Trophoblast cell (in vitro differentiated cells and primary cell): Measurements from ENCODE around the gene SPI1.
A peak's percentile ranks its signal among the peaks of the same experiment; 100 is the strongest.

ENCODE experiments used
- DNase-seq, 2 donors: peaks; one replicate each; pipeline ENCODE4 v3.0.0-alpha.2; 2016
- H2AFZ ChIP-seq: 2 replicates; pipeline ENCODE4 v1.6.1; 2013; ENCODE audit warnings: low read length, moderate library complexity, mild to moderate bottlenecking; ENCODE audit not compliant: insufficient read depth, poor library complexity
- H2AK5ac ChIP-seq: 2 replicates; pipeline ENCODE4 v1.6.1; 2013; ENCODE audit warnings: mild to moderate bottlenecking, low read length
- H2BK120ac ChIP-seq: 2 replicates; pipeline ENCODE4 v1.6.1; 2013; ENCODE audit warnings: low read length, mild to moderate bottlenecking, moderate library complexity; ENCODE audit not compliant: insufficient read depth, poor library complexity
- H2BK12ac ChIP-seq: 2 replicates; pipeline ENCODE4 v1.6.1; 2013; ENCODE audit warnings: mild to moderate bottlenecking, low read length, moderate library complexity
- H2BK5ac ChIP-seq: 2 replicates; pipeline ENCODE4 v1.6.1; 2013; ENCODE audit warnings: low read length, low read depth, moderate library complexity, mild to moderate bottlenecking; ENCODE audit not compliant: poor library complexity
- H3K14ac ChIP-seq: 2 replicates; pipeline ENCODE4 v1.6.1; 2013; ENCODE audit warnings: mild to moderate bottlenecking, low read length
- H3K18ac ChIP-seq: 2 replicates; pipeline ENCODE4 v1.6.1; 2013; ENCODE audit warnings: mild to moderate bottlenecking, low read length
- H3K23ac ChIP-seq: 2 replicates; pipeline ENCODE4 v1.6.1; 2013; ENCODE audit warnings: low read length
- H3K27ac ChIP-seq: 2 replicates; pipeline ENCODE4 v1.5.1; 2013; ENCODE audit warnings: low read depth, mild to moderate bottlenecking, inconsistent platforms, low read length, moderate library complexity
- H3K27me3 ChIP-seq: 2 replicates; pipeline ENCODE4 v1.6.1; 2013; ENCODE audit warnings: inconsistent platforms, mild to moderate bottlenecking, low read length, moderate library complexity; ENCODE audit not compliant: insufficient read depth
- H3K36me3 ChIP-seq, 2 experiments: 1 replicate in 1 of 2; 2 replicates in 1 of 2; pipeline ENCODE4 v1.6.1; 2013; ENCODE audit warnings: low read length in 2 of 2, mild to moderate bottlenecking in 2 of 2, moderate library complexity in 1 of 2; ENCODE audit not compliant: insufficient read depth in 2 of 2, control insufficient read depth in 1 of 2
- H3K4ac ChIP-seq: 2 replicates; pipeline ENCODE4 v1.6.1; 2013; ENCODE audit warnings: low read depth, mild to moderate bottlenecking, low read length, moderate library complexity
- H3K4me1 ChIP-seq, 2 experiments: 1 replicate in 1 of 2; 2 replicates in 1 of 2; pipeline ENCODE4 v1.6.1; 2013; ENCODE audit warnings: low read length in 2 of 2, mild to moderate bottlenecking in 2 of 2, moderate library complexity in 1 of 2; ENCODE audit not compliant: insufficient read depth in 2 of 2, control insufficient read depth in 1 of 2
- H3K4me2 ChIP-seq: 2 replicates; pipeline ENCODE4 v1.6.1; 2013; ENCODE audit warnings: inconsistent platforms, mild to moderate bottlenecking, low read length, moderate library complexity
- H3K4me3 ChIP-seq: 2 replicates; pipeline ENCODE4 v1.5.1; 2013; ENCODE audit warnings: mild to moderate bottlenecking, low read depth, low read length, inconsistent platforms
- H3K79me1 ChIP-seq: one replicate; pipeline ENCODE4 v1.6.1; 2013; ENCODE audit warnings: low read length
- H3K79me2 ChIP-seq: 2 replicates; pipeline ENCODE4 v1.6.1; 2013; ENCODE audit warnings: low read length, mild to moderate bottlenecking; ENCODE audit not compliant: control insufficient read depth, insufficient read depth, poor library complexity
- H3K9ac ChIP-seq: 2 replicates; pipeline ENCODE4 v1.6.1; 2013; ENCODE audit warnings: mild to moderate bottlenecking, low read length
- H3K9me3 ChIP-seq: 2 replicates; pipeline ENCODE4 v1.6.1; 2013; ENCODE audit warnings: low read depth, mild to moderate bottlenecking, control low read depth, inconsistent platforms, low read length; ENCODE audit not compliant: insufficient read depth
- H4K12ac ChIP-seq: 2 replicates; pipeline ENCODE4 v1.6.1; 2013; ENCODE audit warnings: low read depth, mild to moderate bottlenecking, low read length, moderate library complexity
- H4K8ac ChIP-seq: 2 replicates; pipeline ENCODE4 v1.6.1; 2013; ENCODE audit warnings: low read depth, mild to moderate bottlenecking, low read length, moderate library complexity
- H4K91ac ChIP-seq: one replicate; pipeline ENCODE4 v1.6.1; 2013; ENCODE audit warnings: low read depth, mild to moderate bottlenecking, low read length, moderate library complexity
- WGBS: extraction: QIAGEN DNeasy Blood & Tissue Kit; methylation state at CpG from one replicate; pipeline ENCODE4 v1.1.7; 2013; ENCODE audit warnings: missing lambda C conversion rate; ENCODE audit not compliant: insufficient read length, insufficient coverage; ENCODE audit errors: extremely low coverage; 5-methylcytosine and 5-hydroxymethylcytosine counted together

SPI1 gene

GRCh38 chr11:47356998-47357329 lies 21.4 kb downstream of the SPI1 start:
- no peak for DNase-seq
- H3K79me2 ChIP-seq, result no peaks in the 10 kb centered on the region
- WGBS, result no CpG with 5 or more reads among the region's 1 CpG

GRCh38 chr11:47356129-47356997 lies 22.0 kb downstream of the SPI1 start:
- Histone ChIP-seq H4K91ac (no peak overlapping the region), H3K9ac (no peak overlapping the region), H3K14ac (no peak overlapping the region), H3K9me3 (peaks cover 22% of the 10 kb centered on the region), H3K4me1 (peaks cover 0 to 6% of the 10 kb centered on the region in 2 experiments), H3K23ac (peak overlapping the region; percentile 8), H3K4ac (no peak overlapping the region), H2BK12ac (no peak overlapping the region), H4K12ac (no peak overlapping the region), H3K18ac (no peak overlapping the region), H3K79me2 (no peaks in the 10 kb centered on the region), H2BK120ac (no peak overlapping the region), H2AFZ (no peak overlapping the region), H3K36me3 (no peaks in the 10 kb centered on the region), H3K79me1 (no peaks in the 10 kb centered on the region), H3K4me3 (peak overlapping the region; percentile 13), H2AK5ac (no peak overlapping the region), H3K4me2 (no peak overlapping the region), H2BK5ac (no peak overlapping the region), H4K8ac (no peak overlapping the region), H3K27me3 (no peaks in the 10 kb centered on the region), H3K27ac (no peak overlapping the region)
- DNase-seq, result no peak
- WGBS, result 100% methylated on average over 3 of the region's 9 CpGs

More at GRCh38 chr11:47356998-47357329, 21.4 kb downstream of the SPI1 start:
- H3K4me2 ChIP-seq, result no peak overlapping the region
- no peaks in the 10 kb centered on the region for H3K79me1 ChIP-seq
- no peaks in the 10 kb centered on the region for H3K27me3 ChIP-seq
- no peak overlapping the region for H3K9ac ChIP-seq
- peaks cover 0 to 6% of the 10 kb centered on the region in 2 experiments for H3K4me1 ChIP-seq
- no peak overlapping the region for H3K27ac ChIP-seq
- H2BK120ac ChIP-seq, result no peak overlapping the region
- H2AK5ac ChIP-seq, result no peak overlapping the region
- no peak overlapping the region for H2BK12ac ChIP-seq
- H4K91ac ChIP-seq, result no peak overlapping the region
- peak overlapping the region; percentile 13 for H3K4me3 ChIP-seq
- no peak overlapping the region for H4K12ac ChIP-seq
- no peak overlapping the region for H2AFZ ChIP-seq
- H2BK5ac ChIP-seq, result no peak overlapping the region
- H3K4ac ChIP-seq, result no peak overlapping the region
- peak overlapping the region; percentile 8 for H3K23ac ChIP-seq
- H3K9me3 ChIP-seq, result peaks cover 22% of the 10 kb centered on the region
- H3K14ac ChIP-seq, result no peak overlapping the region
- H4K8ac ChIP-seq, result no peak overlapping the region
- no peak overlapping the region for H3K18ac ChIP-seq
- H3K36me3 ChIP-seq, result no peaks in the 10 kb centered on the region

GRCh38 chr11:47355283-47356128 lies 22.8 kb downstream of the SPI1 start:
- Histone ChIP-seq H3K36me3 (no peaks in the 10 kb centered on the region), H2AFZ (no peak overlapping the region), H3K4me1 (peaks cover 0 to 6% of the 10 kb centered on the region in 2 experiments), H3K9ac (no peak overlapping the region), H4K12ac (no peak overlapping the region), H3K4me2 (peak overlapping the region; percentile 63), H2BK5ac (no peak overlapping the region), H3K27ac (no peak overlapping the region), H2BK12ac (no peak overlapping the region), H3K14ac (no peak overlapping the region), H3K4me3 (peak overlapping the region; percentile 57), H3K79me2 (no peaks in the 10 kb centered on the region), H4K91ac (peak overlapping the region; percentile 65), H3K18ac (no peak overlapping the region), H3K4ac (no peak overlapping the region), H4K8ac (no peak overlapping the region), H2BK120ac (no peak overlapping the region), H2AK5ac (no peak overlapping the region), H3K79me1 (no peaks in the 10 kb centered on the region), H3K27me3 (no peaks in the 10 kb centered on the region), H3K23ac (no peak overlapping the region), H3K9me3 (peaks cover 22% of the 10 kb centered on the region)
- WGBS, result 100% methylated on average over 2 of the region's 47 CpGs
- peak; percentile 94 to 99 for DNase-seq

- no peak overlapping the region for H3K27ac ChIP-seq
These were observed 23.4 kb downstream of the SPI1 start for GRCh38 chr11:47354913-47355282.

More at GRCh38 chr11:47354913-47355282, 23.4 kb downstream of the SPI1 start:
- no peaks in the 10 kb centered on the region for H3K79me2 ChIP-seq
- no peaks in the 10 kb centered on the region for H3K79me1 ChIP-seq
- peak overlapping the region; percentile 49 for H4K8ac ChIP-seq
- DNase-seq, result no peak
- no peak overlapping the region for H2BK12ac ChIP-seq
- no peak overlapping the region for H4K12ac ChIP-seq
- no peaks in the 10 kb centered on the region for H3K36me3 ChIP-seq
- H3K14ac ChIP-seq, result no peak overlapping the region
- H3K9me3 ChIP-seq, result peaks cover 22% of the 10 kb centered on the region
- H2BK120ac ChIP-seq, result no peak overlapping the region
- H3K23ac ChIP-seq, result no peak overlapping the region
- peak overlapping the region; percentile 57 for H3K4me3 ChIP-seq
- H3K4ac ChIP-seq, result no peak overlapping the region
- no peak overlapping the region for H2BK5ac ChIP-seq
- no CpG with 5 or more reads among the region's 32 CpGs for WGBS
- no peaks in the 10 kb centered on the region for H3K27me3 ChIP-seq
- H3K4me2 ChIP-seq, result peak overlapping the region; percentile 63
- H2AK5ac ChIP-seq, result no peak overlapping the region
- H3K9ac ChIP-seq, result no peak overlapping the region
- peaks cover 0 to 6% of the 10 kb centered on the region in 2 experiments for H3K4me1 ChIP-seq
- H2AFZ ChIP-seq, result no peak overlapping the region
- H3K18ac ChIP-seq, result no peak overlapping the region
- peak overlapping the region; percentile 65 for H4K91ac ChIP-seq
